Suprapubic skin (tissue), 4 donors: ENCODE data around the gene AAK1. TPM values are rescaled to one million over a fixed set of nuclear protein-coding genes. Genes with fewer than 3 reads are reported as not detected.

Source experiments
- DNase-seq, 2 donors: peaks; one replicate each; pipeline ENCODE4 v3.0.0-alpha.2; 2019; ENCODE audit warnings: low spot score in 2 of 2
- H3K27ac ChIP-seq: fragments of 200-600 bp; sonication (generic); one replicate; pipeline ENCODE4 v1.5.1; 2019
- H3K27me3 ChIP-seq: fragments of 200-600 bp; sonication (generic); one replicate; pipeline ENCODE4 v1.5.1; 2019
- H3K36me3 ChIP-seq: fragments of 200-600 bp; sonication (generic); one replicate; pipeline ENCODE4 v1.5.1; 2019
- H3K4me1 ChIP-seq: fragments of 200-600 bp; sonication (generic); one replicate; pipeline ENCODE4 v1.5.1; 2019
- H3K4me3 ChIP-seq: fragments of 200-600 bp; sonication (generic); one replicate; pipeline ENCODE4 v1.5.1; 2019; ENCODE audit warnings: mild to moderate bottlenecking
- H3K9me3 ChIP-seq: fragments of 200-600 bp; sonication (generic); one replicate; pipeline ENCODE4 v1.5.1; 2019
- EP300 ChIP-seq: sonication (generic); formaldehyde crosslinking; IDR thresholded peaks from one replicate; pipeline ENCODE4 v1.6.1; 2017; ENCODE audit warnings: antibody characterized with exemption
- POLR2A ChIP-seq, 2 donors: fragments of 450-650 bp; IDR thresholded peaks; one replicate each; pipeline ENCODE4 v1.6.1; 2017; ENCODE audit warnings: antibody characterized with exemption in 2 of 2, mild to moderate bottlenecking in 2 of 2, moderate library complexity in 2 of 2
- POLR2AphosphoS5 ChIP-seq, 3 donors: sonication (generic); formaldehyde crosslinking; IDR thresholded peaks; one replicate each; pipeline ENCODE4 v1.6.1; 2017; ENCODE audit warnings: antibody characterized with exemption in 3 of 3
- WGBS: methylation state at CpG from one replicate; pipeline ENCODE4 v1.1.5; 2018; 5-methylcytosine and 5-hydroxymethylcytosine counted together
- total RNA-seq, 4 donors: library from RNA; depleted of rRNA; stranded (reverse); fragments of >200 nt; gene quantifications; one replicate each; pipeline ENCODE4 v1.1.0, GENCODE V29; 2016
- TF ChIP-seq, protein P1 (sequence below), 2 donors: fragments of 200-600 bp in 1 of 2; fragments of 450-650 bp in 1 of 2; sonication (generic) in 1 of 2; IDR thresholded peaks; one replicate each; pipeline ENCODE4 v1.5.1; 2016 to 2019; ENCODE audit warnings: antibody characterized with exemption in 2 of 2, mild to moderate bottlenecking in 1 of 2, moderate library complexity in 1 of 2

AAK1 gene
- total RNA-seq, 4 donors from 2014 or later = 26.4 to 48.4 (median 32.7) TPM

DNA sequence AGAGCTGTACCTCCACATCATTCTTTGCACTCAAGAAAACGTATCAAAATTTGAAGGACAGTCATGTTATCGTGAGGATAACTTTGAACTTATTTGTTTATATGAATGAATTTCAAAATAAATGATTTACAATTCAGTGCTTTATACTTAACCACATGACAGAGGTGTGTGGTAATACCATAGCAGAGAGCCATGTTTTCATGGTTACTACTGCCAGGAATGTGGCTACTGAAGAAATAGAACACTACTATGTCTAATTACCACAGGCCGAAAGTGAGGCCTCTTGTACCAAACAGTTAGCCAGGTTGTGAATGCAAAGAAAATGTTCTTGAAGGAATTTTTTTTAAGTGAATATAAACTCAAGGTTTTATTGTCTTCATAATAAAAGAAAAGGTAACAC, 49.2 kb downstream of the AAK1 start:
- no peak for DNase-seq
- Histone ChIP-seq H3K9me3 (no peaks in the 10 kb centered on the region), H3K4me1 (no peaks in the 10 kb centered on the region), H3K27ac (no peak overlapping the region), H3K4me3 (no peak overlapping the region), H3K27me3 (no peaks in the 10 kb centered on the region), H3K36me3 (no peaks in the 10 kb centered on the region)
- WGBS = 85% methylated on average over 3 of the region's 3 CpGs
- TF ChIP-seq, protein P1, sequence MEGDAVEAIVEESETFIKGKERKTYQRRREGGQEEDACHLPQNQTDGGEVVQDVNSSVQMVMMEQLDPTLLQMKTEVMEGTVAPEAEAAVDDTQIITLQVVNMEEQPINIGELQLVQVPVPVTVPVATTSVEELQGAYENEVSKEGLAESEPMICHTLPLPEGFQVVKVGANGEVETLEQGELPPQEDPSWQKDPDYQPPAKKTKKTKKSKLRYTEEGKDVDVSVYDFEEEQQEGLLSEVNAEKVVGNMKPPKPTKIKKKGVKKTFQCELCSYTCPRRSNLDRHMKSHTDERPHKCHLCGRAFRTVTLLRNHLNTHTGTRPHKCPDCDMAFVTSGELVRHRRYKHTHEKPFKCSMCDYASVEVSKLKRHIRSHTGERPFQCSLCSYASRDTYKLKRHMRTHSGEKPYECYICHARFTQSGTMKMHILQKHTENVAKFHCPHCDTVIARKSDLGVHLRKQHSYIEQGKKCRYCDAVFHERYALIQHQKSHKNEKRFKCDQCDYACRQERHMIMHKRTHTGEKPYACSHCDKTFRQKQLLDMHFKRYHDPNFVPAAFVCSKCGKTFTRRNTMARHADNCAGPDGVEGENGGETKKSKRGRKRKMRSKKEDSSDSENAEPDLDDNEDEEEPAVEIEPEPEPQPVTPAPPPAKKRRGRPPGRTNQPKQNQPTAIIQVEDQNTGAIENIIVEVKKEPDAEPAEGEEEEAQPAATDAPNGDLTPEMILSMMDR (IDR thresholded peaks at IDR 0.05) = no peak
- TF ChIP-seq POLR2AphosphoS5 (IDR thresholded peaks at IDR 0.05) = no peak
- TF ChIP-seq POLR2A (IDR thresholded peaks at IDR 0.05) = no peak
- no peak for TF ChIP-seq EP300

DNA sequence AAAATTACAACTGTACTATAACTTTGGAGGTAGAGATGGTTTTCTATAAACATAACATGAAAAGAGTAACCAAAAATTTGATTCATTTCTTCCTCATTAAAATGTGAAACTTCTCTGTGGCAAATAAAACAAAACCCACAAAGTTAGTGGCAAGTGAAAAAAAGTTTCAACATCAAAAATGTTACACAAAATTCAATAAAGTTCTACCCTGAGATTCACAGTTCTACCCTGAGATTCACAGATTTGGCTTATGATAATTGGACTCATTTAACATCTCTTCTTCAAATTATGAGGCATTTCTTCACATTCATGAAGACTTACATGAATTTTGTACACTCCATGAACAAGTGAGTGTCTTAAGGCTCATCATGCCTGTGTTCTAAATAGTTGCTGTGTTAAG, 51.0 kb downstream of the AAK1 start:
- H3K9me3 ChIP-seq = no peaks in the 10 kb centered on the region
- no peak for DNase-seq
- no peaks in the 10 kb centered on the region for H3K36me3 ChIP-seq
- TF ChIP-seq EP300 (no peak), POLR2AphosphoS5 (IDR thresholded peaks at IDR 0.05) (no peak), POLR2A (IDR thresholded peaks at IDR 0.05) (no peak)
- TF ChIP-seq, protein P1 (IDR thresholded peaks at IDR 0.05) = no peak
- no peaks in the 10 kb centered on the region for H3K4me1 ChIP-seq
- no peaks in the 10 kb centered on the region for H3K27me3 ChIP-seq
- H3K27ac ChIP-seq = no peak overlapping the region
- no peak overlapping the region for H3K4me3 ChIP-seq

DNA sequence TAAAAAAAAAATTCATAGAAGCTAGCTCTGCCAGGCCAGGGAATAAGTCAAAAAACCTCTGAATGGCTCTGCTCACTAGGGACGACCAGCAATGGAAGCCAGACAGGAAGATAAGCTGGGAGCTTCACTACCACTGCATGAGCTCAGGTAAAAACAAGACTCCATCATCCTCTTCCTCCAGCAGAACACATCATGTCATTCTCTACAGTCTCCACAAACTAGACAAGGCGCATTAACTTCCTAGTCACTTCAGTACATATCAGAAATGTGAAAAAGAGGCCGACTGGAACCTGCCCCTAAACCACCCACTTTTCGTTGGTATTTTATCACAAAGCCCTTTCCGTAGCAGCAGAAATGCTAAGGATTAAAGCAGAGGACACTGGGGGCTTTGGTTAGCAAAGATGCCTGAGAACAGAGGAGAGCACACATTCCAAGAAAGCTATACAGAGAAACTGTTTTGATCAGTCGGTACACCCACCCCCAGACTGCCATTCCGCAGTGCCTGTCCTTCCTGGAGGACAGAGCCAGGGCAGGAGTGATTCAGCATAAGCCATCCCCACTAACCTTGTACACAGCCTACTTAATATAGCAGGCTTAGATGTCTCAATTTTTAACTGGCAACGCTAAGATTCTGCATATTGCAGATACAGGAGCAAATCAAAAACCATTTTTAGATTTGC, 53.4 kb downstream of the AAK1 start:
- H3K9me3 ChIP-seq = no peaks in the 10 kb centered on the region
- H3K27me3 ChIP-seq = no peaks in the 10 kb centered on the region
- DNase-seq = no peak
- TF ChIP-seq, protein P1 (IDR thresholded peaks at IDR 0.05) = no peak
- TF ChIP-seq POLR2A (IDR thresholded peaks at IDR 0.05) (no peak), EP300 (no peak), POLR2AphosphoS5 (IDR thresholded peaks at IDR 0.05) (no peak)
- no peaks in the 10 kb centered on the region for H3K36me3 ChIP-seq
- no peak overlapping the region for H3K27ac ChIP-seq
- H3K4me3 ChIP-seq = no peak overlapping the region
- 76% methylated on average over 8 of the region's 8 CpGs for WGBS
- H3K4me1 ChIP-seq = no peaks in the 10 kb centered on the region

DNA sequence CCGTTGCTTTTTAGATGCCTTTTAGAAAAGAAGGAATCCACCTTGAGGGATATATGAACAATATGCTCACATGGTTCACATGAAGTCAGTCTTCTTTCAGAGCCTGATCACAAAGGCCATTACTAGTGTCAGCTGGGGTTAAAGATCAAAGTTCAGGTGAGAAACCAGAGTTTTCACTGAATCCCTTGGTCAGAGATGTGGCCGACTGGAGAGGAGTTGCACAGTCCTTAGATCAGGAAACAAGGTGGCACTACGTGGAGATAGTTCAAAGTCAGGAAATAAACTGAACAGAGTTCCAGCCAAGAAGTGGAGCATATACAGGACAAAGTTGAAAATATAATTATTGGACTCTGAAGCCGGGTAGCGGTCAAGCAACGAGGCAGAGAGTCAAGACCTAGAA, 54.6 kb downstream of the AAK1 start:
- no peak overlapping the region for H3K4me3 ChIP-seq
- no peaks in the 10 kb centered on the region for H3K27me3 ChIP-seq
- TF ChIP-seq POLR2AphosphoS5 (IDR thresholded peaks at IDR 0.05) (no peak), EP300 (no peak), POLR2A (IDR thresholded peaks at IDR 0.05) (no peak)
- TF ChIP-seq, protein P1 (IDR thresholded peaks at IDR 0.05) = no peak
- no peaks in the 10 kb centered on the region for H3K9me3 ChIP-seq
- no peaks in the 10 kb centered on the region for H3K36me3 ChIP-seq
- 87% methylated on average over 6 of the region's 6 CpGs for WGBS
- no peak overlapping the region for H3K27ac ChIP-seq
- DNase-seq = no peak
- no peaks in the 10 kb centered on the region for H3K4me1 ChIP-seq

DNA sequence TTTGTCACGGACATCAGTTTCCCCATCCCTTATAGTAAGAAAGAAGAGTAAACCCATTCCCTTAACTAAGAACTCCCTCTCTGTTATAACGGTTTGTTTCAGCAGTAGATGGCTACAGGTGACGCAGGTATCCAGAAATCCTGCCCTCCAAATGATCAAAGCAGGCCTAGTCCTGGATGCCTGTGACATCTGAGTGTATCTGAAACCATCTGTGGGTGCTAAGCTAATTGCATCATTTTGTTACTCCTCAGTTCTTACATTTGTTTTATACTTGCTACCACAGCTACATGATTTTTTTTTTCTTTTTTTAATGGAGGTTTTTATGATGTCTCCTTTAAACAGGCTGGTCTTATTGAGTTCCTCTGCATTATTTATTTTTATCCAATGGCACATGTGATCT, 55.1 kb downstream of the AAK1 start:
- H3K27me3 ChIP-seq = no peaks in the 10 kb centered on the region
- H3K36me3 ChIP-seq = no peaks in the 10 kb centered on the region
- TF ChIP-seq POLR2AphosphoS5 (IDR thresholded peaks at IDR 0.05) (no peak), POLR2A (IDR thresholded peaks at IDR 0.05) (no peak), EP300 (no peak)
- TF ChIP-seq, protein P1 (IDR thresholded peaks at IDR 0.05) = no peak
- H3K27ac ChIP-seq = no peak overlapping the region
- no peak overlapping the region for H3K4me3 ChIP-seq
- 96% methylated on average over 3 of the region's 3 CpGs for WGBS
- no peaks in the 10 kb centered on the region for H3K4me1 ChIP-seq
- DNase-seq = no peak
- H3K9me3 ChIP-seq = no peaks in the 10 kb centered on the region
